Measurements from ENCODE around the gene TST.

DNA sequence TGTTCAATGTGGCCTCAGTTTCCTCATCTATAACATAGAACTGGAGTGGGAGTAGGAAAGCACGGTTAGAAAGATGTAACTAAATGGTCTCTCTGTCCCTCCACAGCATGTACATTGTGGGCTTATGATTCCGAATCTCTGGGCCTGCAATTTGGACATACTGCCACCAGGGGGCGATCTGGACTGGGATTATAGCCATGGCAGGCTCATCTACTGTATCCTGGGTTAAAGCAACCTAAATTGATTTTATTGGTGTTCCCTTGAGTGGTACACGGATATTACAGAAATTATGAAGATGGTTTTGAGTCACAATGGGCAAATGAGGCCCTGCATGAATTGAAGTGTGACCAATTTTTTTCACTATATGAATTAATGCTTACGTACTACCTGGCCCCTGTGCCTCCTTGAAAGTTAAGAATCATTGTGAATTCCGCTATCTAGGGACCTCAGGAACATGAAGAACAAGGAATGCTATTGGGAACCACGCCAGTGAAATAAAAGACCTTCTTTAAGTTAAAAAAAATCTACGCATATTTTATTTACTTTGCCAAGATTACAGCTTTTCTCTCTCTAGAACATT, 32.9 kb downstream of the TST start:
- TF ChIP-seq, protein P1, sequence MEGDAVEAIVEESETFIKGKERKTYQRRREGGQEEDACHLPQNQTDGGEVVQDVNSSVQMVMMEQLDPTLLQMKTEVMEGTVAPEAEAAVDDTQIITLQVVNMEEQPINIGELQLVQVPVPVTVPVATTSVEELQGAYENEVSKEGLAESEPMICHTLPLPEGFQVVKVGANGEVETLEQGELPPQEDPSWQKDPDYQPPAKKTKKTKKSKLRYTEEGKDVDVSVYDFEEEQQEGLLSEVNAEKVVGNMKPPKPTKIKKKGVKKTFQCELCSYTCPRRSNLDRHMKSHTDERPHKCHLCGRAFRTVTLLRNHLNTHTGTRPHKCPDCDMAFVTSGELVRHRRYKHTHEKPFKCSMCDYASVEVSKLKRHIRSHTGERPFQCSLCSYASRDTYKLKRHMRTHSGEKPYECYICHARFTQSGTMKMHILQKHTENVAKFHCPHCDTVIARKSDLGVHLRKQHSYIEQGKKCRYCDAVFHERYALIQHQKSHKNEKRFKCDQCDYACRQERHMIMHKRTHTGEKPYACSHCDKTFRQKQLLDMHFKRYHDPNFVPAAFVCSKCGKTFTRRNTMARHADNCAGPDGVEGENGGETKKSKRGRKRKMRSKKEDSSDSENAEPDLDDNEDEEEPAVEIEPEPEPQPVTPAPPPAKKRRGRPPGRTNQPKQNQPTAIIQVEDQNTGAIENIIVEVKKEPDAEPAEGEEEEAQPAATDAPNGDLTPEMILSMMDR (IDR thresholded peaks at IDR 0.05): peak in 2 of 4 experiments; percentile 15 to 57
- TF ChIP-seq EP300 (IDR thresholded peaks at IDR 0.05) (no peak), POLR2A (IDR thresholded peaks at IDR 0.05) (no peak)
